AG08395 (cell line): ENCODE results near the gene ST6GALNAC5.
"Not testable (repeated sequence)": the region's sequence is repeated elsewhere in the genome, so short reads cannot be mapped to it uniquely, and the experiment has no call there.

Source experiments
- DNase-seq: peaks from one replicate; pipeline ENCODE4 v3.0.0; 2012; ENCODE audit warnings: mixed read lengths, low spot score

ST6GALNAC5 gene

DNA sequence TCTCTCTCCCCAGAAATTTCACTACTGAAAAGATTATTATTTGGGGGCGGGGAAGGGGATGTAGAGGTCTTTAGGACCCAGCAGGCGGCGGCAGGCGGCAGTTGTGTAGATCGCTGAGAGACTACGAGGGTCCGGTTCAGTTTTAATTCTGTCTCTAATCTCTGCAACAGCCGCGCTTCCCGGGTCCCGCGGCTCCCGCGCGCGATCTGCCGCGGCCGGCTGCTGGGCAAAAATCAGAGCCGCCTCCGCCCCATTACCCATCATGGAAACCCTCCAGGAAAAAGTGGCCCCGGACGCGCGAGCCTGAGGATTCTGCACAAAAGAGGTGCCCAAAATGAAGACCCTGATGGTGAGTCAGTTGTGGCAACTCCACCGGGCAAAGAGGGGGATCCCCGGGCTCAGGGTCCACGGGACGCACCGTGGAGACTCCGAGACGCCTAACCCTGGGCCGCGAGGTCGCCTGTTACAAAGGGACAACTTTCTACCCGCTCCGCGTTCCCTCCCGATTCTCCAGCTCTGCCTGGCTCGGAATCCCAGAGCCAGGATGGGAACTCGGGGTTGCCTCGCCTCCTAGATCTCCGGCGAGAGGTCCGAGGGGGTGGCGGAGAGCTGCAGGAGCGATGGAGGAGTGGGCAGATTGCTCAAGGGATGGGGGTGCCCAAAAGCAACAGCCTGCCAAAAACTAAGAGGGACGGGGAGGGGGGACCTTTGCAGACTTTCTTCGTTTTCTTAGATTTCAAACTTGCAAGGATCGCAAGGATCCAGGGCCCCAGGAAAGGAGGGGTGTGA is at the start of gene ST6GALNAC5:
Gene ST6GALNAC5, plus strand, starts transcription at position 139 of the 789 bp plus-strand sequence.
- DNase-seq: peak; percentile 54

DNA sequence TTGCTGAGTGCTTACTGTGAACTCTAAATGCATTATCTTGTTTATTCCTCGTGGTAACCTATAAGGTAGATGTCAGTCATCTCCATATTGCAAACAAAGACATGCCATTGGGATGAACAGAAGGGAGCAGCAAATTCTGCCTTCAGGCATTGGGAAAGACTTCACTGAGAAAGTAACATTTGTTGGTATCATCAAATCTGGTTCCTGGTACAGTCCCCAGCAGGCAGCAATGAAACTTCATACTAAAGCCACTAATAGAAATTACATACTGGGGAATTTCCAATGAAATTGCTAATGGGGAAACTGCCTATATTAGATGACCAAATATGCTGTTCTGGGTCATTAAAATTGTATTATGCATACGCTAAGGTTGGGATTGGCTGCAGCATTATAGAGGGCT is 47.3 kb upstream of the ST6GALNAC5 start:
- DNase-seq: no peak

DNA sequence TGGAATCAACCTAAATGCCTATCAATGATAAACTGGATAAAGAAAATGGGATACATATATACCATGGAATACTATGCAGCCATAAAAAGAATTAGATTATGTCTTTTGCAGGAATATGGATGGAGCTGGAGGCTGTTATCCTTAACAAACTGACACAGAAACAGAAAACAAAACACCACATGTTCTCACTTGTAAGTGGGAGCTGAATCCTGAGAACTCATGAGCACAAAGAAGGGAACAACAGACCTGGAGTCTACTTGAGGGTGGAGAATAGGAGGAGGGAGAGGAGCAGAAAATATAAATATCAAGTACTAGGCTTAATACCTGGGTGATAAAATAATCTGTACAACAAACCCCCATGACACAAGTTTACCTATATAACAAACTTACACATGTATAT is 44.3 kb upstream of the ST6GALNAC5 start:
- DNase-seq: not testable (repeated sequence)

DNA sequence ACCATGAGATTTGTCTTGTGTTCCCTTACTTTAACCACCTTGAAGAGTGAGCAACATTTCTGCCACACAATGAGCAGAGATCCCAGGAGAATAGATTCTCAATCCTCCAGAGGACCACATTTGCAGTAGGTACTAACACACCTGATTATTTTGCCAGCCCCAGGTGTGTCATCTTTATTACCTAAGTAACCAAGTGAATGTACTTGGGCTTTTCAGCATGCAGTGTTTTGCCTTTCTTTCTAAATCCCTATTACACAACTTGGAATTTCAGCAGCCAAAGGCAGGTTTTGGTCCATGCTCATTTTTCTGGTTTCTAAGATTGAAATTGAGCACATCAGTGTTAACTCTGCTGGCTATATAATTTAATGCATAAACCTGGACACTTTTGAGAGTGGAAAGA is 43.2 kb upstream of the ST6GALNAC5 start:
- DNase-seq: no peak

DNA sequence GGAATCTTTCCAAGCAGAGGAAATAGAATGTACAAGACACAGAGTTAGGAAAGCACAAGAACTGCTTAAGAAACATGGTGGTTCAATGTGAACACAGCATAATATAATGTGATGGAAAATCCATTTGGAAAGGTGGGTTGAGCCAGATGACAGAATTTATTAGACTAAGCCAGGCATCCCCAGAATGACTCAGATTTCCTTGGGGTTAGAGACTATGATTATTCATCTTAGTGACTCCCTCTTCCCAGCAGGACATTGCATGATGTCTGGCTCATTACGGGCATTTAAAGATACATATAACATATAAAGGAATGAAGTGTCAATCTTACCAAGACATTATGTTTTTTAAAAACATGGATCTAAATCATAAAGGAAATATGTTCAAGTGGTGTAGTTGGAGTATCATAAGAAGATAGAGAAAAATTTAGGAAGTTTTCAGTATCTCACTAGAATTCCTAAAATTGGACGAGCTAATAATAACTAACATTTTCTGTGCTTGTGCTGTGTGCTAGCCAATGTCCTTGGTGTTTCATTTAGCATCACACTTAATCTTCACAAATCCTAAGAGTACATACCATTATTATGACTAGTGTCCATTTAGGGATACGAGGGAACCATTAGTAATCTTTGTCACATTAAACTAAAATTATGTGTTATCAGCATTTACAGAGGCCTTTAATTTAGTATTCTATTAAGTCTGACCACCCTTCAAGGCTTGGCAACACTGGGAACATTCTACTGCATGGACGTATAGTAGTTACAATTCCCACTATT is 41.0 kb upstream of the ST6GALNAC5 start:
- peak; percentile 67 for DNase-seq

DNA sequence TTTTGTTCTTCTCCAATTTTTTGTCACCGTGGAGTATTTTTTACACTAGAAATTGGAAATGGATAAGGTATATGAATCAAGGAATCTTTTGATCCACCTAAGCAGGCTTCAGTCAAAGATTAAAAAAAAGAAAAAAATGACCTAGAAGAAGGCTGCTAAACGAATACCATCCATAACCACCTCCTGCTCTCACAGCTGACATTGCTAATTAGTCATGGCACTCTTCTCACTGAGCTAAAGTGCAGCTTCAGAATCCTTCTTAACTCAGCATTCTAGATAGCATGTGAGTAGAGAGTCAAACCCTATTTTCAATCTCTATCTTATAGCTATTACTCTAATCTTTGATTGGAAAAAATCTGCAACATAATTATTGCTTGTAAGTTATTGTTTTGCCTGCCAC is 40.2 kb upstream of the ST6GALNAC5 start:
- no peak for DNase-seq

DNA sequence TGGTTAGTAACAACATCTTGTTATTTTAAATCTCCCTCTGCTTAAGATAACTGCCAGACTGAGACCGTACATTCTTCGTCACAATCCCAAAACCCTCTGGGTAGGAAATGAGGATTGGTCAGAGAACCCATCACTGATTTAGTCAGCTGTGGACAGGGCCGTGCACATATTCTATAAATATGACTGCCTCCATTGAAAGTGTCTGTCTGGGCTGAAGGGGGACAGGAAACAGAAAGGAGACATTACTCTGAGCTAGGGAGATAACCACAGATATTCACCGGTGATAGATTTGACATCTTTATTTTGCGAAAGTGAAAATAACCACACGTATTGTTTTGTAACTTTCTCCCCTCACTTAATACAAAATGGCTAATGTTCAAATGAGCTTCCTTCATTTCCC is 36.9 kb upstream of the ST6GALNAC5 start:
- DNase-seq: no peak

DNA sequence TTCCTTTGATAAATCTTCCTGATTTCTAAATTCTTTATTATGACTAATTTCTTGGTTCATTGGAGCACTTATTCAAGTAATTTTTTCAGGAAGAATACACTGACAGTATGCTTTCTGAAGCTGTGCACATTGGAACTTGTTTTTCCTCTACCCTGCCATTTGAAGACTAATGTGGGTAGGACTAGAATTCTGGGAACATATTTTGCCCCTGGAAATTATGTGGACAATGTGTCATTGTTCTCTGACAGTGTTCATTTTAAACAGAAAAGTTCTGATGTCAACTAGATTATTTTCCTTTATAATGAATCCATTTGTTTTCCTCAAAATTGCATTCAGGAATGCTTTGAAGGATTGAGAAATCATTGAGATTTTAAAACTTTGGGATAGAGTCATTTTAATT is 34.8 kb upstream of the ST6GALNAC5 start:
- no peak for DNase-seq

DNA sequence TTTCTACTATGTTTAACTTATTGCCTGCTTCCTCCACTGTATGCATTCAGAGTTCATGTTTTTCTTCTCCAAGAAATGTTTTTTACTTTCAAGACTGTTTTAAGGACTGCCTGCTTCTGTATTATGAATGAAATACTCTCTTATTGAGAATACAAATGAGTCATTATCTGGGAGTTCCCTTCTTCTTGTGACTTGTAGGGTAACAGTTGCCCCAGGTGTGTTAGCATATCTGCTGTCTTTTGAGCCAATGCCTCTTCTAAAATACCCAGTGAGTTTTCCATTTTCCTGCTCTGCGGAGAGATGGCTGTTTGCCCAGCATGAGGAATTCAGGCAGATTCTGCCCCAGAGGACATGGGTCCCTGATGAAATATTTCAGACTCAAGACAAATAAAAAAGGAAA is 34.1 kb upstream of the ST6GALNAC5 start:
- no peak for DNase-seq

DNA sequence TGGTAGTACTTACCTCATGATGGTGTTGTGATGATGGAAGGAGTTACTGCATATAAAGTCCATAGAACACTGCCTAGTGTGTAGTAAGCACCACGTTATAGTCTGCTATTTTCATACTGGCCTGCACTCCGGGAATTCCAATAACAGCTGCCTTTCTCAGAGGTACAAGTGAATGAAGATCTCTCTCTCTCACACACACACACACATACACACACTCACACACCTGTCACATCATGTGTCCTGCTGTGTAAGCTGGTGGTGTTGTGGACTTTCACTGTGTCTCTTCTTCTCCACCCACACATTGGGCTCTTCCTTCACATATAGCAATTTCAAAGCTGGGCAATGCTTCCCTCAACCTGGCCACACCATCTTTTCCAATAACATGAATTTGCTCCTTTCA is 33.4 kb upstream of the ST6GALNAC5 start:
- no peak for DNase-seq

DNA sequence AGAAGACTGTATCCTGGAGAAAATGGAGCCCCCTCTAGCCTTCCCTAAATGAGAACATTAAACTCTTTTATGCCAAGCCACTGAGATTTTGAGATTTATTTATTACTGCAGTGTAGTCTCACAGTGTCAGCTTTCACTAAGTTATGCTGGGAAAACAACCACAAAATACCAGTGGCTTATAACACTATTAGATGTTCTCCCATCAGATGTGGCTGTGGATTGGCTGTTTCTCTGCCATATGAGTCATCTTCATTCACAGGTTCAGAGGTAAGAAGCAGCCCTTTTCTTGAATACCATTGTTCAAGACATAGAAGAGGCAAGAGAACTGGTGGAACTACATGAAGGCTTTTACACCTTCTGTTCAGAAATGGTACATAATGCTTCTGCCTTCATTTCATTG is 32.1 kb upstream of the ST6GALNAC5 start:
- DNase-seq: peak; percentile 48

DNA sequence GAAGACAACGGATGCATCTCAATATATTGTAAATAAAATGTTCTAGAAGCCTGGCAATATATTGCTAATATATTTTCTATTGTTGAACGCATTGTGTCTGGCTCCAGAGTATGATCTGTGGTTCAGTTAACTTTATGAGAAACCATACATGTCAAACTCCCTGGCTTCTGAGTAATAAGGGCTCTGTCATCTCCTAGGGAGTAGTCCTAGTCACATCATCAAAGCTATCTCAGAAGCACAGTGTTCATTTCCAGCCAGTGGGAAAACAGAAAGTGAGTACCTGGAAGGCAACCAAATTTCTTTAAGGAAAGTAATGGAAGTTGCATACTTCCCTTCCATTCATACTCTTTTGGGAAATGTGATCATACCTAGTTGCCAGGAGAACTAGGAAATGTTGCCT is 27.0 kb upstream of the ST6GALNAC5 start:
- DNase-seq: peak; percentile 7

DNA sequence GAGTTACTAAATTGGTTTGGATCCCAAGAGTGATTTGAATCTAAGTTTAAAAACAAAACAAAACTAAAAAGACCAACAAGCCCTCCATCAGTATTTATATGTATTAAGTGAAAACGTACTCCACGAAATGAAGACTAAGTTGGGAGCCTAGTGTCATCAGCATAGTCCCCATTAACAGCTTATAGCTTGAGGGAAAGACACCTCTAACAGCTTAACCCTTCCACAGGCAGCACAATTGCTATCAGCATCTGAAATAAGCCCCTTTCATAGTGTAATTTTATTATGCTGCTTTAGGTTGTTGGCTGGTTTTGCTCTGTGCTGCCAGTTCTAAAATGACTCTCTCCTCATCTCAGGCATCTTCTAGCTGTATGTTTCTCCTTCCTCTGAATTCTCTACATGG is 25.8 kb upstream of the ST6GALNAC5 start:
- no peak for DNase-seq

DNA sequence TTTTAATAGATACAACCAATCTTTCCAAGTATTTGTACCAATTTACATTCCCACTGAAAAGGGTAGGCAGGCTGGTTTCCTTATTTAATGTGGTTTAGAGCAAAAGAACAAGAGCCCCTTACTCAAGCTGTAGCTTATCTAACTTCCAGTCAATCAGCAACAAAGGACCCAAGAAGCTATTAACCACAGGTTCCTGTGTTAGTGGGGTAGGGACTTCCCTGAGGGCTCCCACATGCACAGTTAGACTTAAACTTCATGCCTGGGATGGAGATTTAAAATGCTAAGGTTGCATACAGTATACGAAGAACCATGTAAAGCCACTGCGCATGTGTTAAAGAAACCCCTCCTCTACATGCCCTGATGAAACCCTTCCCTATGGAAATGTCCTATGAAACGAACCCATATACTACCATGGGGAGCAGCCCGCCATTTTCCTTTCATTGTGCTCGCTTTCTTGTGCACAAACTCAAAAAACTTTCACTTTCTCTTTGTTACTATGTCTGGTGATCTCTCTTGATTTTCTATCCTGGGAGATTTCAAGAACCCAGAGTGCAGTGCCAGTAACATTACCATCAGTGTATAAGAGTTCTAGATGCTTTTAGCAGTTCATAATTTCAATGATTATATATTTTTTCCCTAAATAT is 23.3 kb upstream of the ST6GALNAC5 start:
- no peak for DNase-seq

DNA sequence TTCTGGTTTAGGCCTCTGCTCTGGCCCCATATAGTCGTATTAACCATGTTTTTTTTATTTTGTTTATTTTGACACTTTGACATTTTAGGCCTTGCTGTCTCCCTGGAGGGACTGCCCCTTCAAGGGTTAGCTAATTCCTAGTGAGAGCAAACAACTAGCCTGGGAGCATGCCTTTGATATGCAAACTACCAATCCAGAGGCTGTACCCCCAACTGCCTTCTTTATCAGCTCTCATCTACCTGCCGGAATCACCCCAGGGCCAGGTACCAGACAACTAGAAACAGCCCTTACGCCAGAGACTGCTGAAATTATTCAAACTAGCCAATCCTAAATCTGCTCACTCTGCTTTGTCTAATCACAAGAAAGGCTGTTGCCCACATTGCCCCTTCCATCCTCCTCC is 13.0 kb upstream of the ST6GALNAC5 start:
- DNase-seq: no peak

DNA sequence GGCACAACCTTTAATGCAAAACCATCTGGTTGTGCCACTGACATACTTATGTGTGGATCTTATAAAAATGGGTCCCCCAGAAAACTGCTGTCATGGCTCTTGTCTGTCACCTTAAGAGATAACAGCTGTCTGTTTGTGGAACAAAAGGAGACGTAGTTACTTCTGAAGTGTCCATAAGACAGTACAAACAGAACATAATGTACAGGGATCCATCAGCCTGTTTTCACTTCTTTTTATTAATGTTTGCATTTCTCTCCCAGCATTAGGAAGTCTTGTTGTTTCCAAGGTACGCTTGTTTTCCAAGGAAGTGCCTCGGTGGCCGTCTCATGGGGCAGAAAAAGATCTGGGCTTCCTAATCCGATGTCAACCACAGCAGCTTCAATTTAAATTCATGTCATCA is 11.2 kb upstream of the ST6GALNAC5 start:
- DNase-seq: no peak

DNA sequence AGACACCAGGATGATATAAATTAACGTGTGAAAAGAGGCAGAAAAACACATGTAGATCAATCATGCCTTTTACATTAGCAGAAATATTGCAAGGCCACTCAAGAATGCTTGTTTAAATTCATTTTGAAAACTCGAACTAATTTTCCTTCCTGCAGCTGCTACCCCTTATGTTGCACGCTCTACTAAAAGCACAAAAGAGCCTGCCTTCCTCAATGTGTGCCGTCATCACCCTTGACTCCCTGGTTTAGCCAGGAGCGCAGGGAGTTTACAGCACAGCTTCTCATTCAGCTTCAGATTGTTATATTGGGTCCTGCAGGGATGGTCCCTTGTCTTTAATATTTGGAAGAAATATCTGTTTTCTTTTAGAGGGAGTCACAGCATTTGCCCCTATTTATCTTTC is 10.1 kb upstream of the ST6GALNAC5 start:
- DNase-seq: no peak

DNA sequence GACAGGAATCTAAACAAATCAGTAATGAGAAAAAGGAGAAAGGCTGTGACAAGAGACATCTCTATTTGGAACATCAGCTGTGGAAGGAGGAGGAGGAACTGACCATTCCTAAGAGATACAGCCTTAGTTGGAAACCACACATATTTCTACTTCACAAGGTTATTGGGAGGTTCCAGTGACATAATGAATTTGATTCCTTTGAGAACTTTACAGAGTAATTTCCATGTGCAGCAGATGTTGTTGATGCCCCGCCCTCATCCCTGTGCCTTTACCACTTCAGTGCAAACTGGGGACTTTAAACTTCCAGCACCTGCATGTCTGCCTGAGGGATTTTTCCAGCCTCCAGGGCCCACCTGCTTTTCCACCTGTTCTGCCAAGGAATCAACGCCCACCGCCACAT is 9.3 kb upstream of the ST6GALNAC5 start:
- DNase-seq: no peak

DNA sequence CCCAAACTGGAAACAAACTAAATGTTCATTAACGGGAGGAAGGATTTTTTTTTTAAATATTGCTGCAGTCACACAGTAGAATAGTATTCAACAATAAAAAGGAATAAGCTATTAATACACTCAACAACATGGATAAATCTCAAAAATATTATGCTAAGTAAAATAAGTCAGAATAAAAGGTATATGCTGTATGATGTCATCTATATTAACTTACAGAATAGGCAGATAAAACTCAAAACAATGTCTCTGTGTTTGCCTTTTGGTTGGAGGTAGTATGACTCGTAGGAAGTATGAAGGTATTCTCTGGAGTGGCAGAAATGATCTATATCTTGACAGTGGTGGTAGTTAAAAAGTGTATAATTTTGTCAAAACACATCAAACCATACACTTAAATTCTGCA is 6.1 kb upstream of the ST6GALNAC5 start:
- DNase-seq: no peak

DNA sequence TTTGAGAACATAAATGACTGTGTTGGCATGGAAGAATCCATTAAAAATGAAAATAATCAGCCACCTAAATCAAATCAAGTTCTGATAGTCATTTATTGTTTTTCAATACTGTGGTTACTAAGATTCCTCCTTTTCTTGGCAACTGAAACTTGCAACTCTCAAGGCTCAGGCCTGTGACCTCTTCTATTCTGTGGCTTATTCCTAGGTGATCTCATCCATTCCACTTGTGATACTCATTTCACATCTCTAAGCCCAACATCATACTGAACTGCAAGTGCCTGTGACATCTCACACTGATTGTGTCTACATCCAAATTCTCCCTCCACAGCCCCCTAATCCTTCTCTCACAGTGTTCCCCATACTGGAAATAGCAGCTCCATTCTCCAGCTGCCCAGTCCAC is 4.8 kb upstream of the ST6GALNAC5 start:
- peak; percentile 86 for DNase-seq

DNA sequence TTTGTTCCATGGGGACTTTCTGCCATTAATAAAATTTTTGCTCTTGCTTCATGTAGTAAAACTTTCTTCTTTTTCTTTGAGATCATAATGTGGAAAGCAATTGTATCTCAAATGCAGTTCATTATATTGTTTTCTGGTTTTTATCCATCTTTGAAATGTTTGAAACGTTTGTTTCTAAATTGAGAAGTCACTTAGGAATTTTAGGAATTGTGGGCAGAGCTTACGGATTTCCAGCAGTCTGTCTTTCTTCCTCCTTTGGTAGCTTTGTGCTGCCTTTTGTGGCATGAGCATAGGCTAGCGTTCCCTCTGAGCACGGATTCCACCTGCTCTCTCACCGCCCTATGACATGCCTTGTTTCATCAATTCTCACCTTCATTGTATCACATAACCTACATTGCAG is 2.9 kb upstream of the ST6GALNAC5 start:
- DNase-seq: peak; percentile 38

DNA sequence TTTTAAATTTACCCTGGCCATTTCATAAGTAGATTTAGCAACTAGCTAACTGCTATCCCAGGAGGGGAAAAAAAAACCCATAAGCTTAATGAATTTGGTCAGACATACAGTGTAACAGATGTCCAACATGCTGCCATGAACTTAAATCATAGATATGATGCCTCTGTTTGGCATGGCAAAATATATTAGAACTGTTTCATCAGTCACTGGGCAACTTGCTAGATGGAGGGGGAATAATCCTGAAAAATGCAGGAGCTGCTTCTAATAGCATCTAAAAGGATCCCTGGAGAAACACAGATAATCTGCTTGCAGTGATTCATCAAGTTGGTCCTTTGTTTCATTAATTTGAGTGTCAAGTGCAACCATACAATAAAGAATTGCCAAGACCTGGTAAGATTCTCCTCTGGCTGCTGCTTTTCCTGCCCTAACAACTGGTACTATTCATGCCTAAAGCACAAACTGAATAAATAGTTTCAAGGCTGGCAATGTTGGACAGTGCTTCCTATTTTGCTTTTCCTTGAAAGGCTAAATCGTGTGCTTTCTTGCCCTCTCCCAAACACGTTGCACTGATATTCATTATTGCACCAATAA is 1.5 kb upstream of the ST6GALNAC5 start:
- no peak for DNase-seq

DNA sequence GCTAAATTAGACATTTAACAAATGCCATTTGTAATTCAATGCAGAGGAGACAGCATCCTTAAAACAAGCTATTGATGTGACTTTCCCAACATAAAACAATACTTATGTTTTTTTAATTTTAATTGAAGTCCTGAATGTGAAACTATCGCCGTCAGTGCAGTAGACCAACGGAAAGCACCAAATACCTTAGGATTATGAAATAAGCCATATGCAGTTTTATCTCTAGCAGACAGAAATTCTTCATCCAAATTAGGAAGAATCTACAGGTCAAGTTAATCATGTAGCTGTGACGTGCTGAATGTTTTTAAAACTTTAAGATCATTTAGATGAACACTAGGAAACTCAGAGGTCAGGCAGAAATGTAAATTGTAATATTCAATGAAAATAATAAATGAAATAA is 714 bp upstream of the ST6GALNAC5 start:
- DNase-seq: no peak
